Lower lobe of right lung (tissue), 2 donors: ENCODE results near the gene ANKRD33B. TPM values are rescaled to one million over a fixed set of nuclear protein-coding genes. Genes with fewer than 3 reads are reported as not detected.

Experiments used
- ATAC-seq, 2 donors: fragments of 200-7000 bp; cut with Tn5 transposase; one replicate each; pipeline ENCODE4 v1.9.1; 2020 to 2022; ENCODE audit warnings: mild to moderate bottlenecking in 2 of 2, moderate library complexity in 2 of 2
- DNase-seq: peaks from one replicate; pipeline ENCODE4 v3.0.0-alpha.2; 2020
- H3K27ac ChIP-seq: fragments of 200-600 bp; one replicate; pipeline ENCODE4 v1.8.0; 2022
- H3K27me3 ChIP-seq: fragments of 200-600 bp; one replicate; pipeline ENCODE4 v1.8.0; 2022; ENCODE audit warnings: low read depth
- H3K36me3 ChIP-seq: fragments of 200-600 bp; one replicate; pipeline ENCODE4 v1.8.0; 2022; ENCODE audit warnings: mild to moderate bottlenecking
- H3K4me1 ChIP-seq: fragments of 200-600 bp; one replicate; pipeline ENCODE4 v1.8.0; 2022
- H3K4me3 ChIP-seq: fragments of 200-600 bp; one replicate; pipeline ENCODE4 v1.8.0; 2022; ENCODE audit warnings: mild to moderate bottlenecking
- H3K9me3 ChIP-seq: fragments of 200-600 bp; one replicate; pipeline ENCODE4 v1.8.0; 2022
- intact Hi-C: fragments of 100-400 bp; cut with DNase I; formaldehyde crosslinking; loops from one replicate; pipeline ENCODE4 v1.11.0; 2022
- total RNA-seq: library from RNA; stranded (reverse); fragmentation: NEBNext Ultra II Directional; extraction: Animal tissue kit (Norgen Biotek cat#: 25700); gene quantifications from one replicate; pipeline ENCODE4 v1.2.1, GENCODE V29; 2021
- TF ChIP-seq, protein P1 (sequence below): fragments of 200-600 bp; IDR thresholded peaks from one replicate; pipeline ENCODE4 v1.8.0; 2022; ENCODE audit warnings: antibody characterized with exemption, mild to moderate bottlenecking
- donor health status: DM: no; HTN: yes; CAD: no; lungs with severe emphysema.

The ANKRD33B gene
- total RNA-seq, 1 donor from 2014 or later: 5.8 TPM

DNA sequence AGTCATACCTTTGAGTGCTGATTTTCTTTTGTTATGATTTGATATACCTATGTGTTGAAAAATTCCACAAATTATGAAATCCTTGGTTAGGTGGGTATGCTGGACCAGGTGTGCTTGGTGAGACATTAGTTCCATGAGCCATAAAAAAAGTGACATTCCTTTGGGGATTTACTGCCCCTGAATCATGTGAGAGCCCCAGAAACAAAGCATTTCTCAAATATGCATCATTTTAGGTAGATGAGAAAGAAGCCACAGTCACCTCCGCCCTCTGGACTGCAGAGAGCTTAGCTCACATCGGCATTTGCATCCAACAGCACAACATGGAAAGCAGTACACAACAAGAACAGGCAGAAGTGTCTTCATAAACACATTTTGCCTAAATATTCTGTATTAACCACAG, 141.9 kb downstream of the ANKRD33B start:
- Histone ChIP-seq H3K9me3 (no peaks in the 10 kb centered on the region), H3K4me3 (no peak overlapping the region), H3K27ac (no peak overlapping the region), H3K27me3 (no peaks in the 10 kb centered on the region), H3K36me3 (peaks cover 6% of the 10 kb centered on the region), H3K4me1 (peaks cover 37% of the 10 kb centered on the region)
- no peak for ATAC-seq
- TF ChIP-seq, protein P1, sequence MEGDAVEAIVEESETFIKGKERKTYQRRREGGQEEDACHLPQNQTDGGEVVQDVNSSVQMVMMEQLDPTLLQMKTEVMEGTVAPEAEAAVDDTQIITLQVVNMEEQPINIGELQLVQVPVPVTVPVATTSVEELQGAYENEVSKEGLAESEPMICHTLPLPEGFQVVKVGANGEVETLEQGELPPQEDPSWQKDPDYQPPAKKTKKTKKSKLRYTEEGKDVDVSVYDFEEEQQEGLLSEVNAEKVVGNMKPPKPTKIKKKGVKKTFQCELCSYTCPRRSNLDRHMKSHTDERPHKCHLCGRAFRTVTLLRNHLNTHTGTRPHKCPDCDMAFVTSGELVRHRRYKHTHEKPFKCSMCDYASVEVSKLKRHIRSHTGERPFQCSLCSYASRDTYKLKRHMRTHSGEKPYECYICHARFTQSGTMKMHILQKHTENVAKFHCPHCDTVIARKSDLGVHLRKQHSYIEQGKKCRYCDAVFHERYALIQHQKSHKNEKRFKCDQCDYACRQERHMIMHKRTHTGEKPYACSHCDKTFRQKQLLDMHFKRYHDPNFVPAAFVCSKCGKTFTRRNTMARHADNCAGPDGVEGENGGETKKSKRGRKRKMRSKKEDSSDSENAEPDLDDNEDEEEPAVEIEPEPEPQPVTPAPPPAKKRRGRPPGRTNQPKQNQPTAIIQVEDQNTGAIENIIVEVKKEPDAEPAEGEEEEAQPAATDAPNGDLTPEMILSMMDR: no peak
- DNase-seq: no peak
- intact Hi-C loops: no loop called here

GRCh38 chr5:10706326-10706725, 142.5 kb downstream of the ANKRD33B start:
- Histone ChIP-seq H3K4me1 (peaks cover 37% of the 10 kb centered on the region), H3K27me3 (no peaks in the 10 kb centered on the region)

More at GRCh38 chr5:10706326-10706725, 142.5 kb downstream of the ANKRD33B start:
- TF ChIP-seq, protein P1: no peak
- DNase-seq (no peak), ATAC-seq (no peak)
- intact Hi-C loops: no loop called here
- H3K4me3 ChIP-seq: no peak overlapping the region
- no peak overlapping the region for H3K27ac ChIP-seq
- peaks cover 6% of the 10 kb centered on the region for H3K36me3 ChIP-seq
- H3K9me3 ChIP-seq: no peaks in the 10 kb centered on the region

Other genes starting within 250 kb of the ANKRD33B start
- gene MARCHF6, start 210.4 kb upstream of the ANKRD33B start, total RNA-seq: 136 TPM
- 11.5 TPM for gene ROPN1L, start 122.2 kb upstream of the ANKRD33B start, total RNA-seq
- 89.8 TPM for gene DAP, start 197.2 kb downstream of the ANKRD33B start, total RNA-seq